Mesenchymal stem cell (in vitro differentiated cells and primary cell): Measurements from ENCODE around the gene SYT17.

Experiments
- DNase-seq: peaks from one replicate; pipeline ENCODE4 v3.0.0-alpha.2; 2013
- H2AFZ ChIP-seq: one replicate; pipeline ENCODE4 v1.6.1; 2013; ENCODE audit warnings: low read depth, mild to moderate bottlenecking, control low read depth, inconsistent platforms, low read length, moderate library complexity
- H2AK5ac ChIP-seq: 2 replicates; pipeline ENCODE4 v1.6.1; 2013; ENCODE audit warnings: low read length, moderate library complexity, mild to moderate bottlenecking, inconsistent platforms; ENCODE audit not compliant: severe bottlenecking
- H2BK120ac ChIP-seq: one replicate; pipeline ENCODE4 v1.6.1; 2013; ENCODE audit warnings: low read depth, mild to moderate bottlenecking, inconsistent platforms, low read length, moderate library complexity
- H2BK12ac ChIP-seq, 2 experiments: one replicate each; pipeline ENCODE4 v1.6.1; 2013; ENCODE audit warnings: inconsistent platforms in 2 of 2, low read length in 2 of 2, mild to moderate bottlenecking in 2 of 2, moderate library complexity in 2 of 2, control low read depth in 1 of 2
- H2BK15ac ChIP-seq: one replicate; pipeline ENCODE4 v1.6.1; 2013; ENCODE audit warnings: mild to moderate bottlenecking, low read depth, inconsistent platforms; ENCODE audit not compliant: poor library complexity, severe bottlenecking
- H2BK5ac ChIP-seq: 2 replicates; pipeline ENCODE4 v1.6.1; 2013; ENCODE audit warnings: low read depth, mild to moderate bottlenecking, low read length, control low read depth, inconsistent platforms; ENCODE audit not compliant: poor library complexity, severe bottlenecking
- H3K14ac ChIP-seq, 2 experiments: one replicate each; pipeline ENCODE4 v1.6.1; 2013; ENCODE audit warnings: inconsistent platforms in 2 of 2, low read length in 2 of 2, control low read depth in 1 of 2, mild to moderate bottlenecking in 1 of 2, moderate library complexity in 1 of 2
- H3K18ac ChIP-seq, 2 experiments: one replicate each; pipeline ENCODE4 v1.6.1; 2013; ENCODE audit warnings: inconsistent platforms in 2 of 2, low read length in 2 of 2, control low read depth in 1 of 2, low read depth in 1 of 2, mild to moderate bottlenecking in 1 of 2
- H3K23ac ChIP-seq, 2 experiments: one replicate each; pipeline ENCODE4 v1.6.1; 2013; ENCODE audit warnings: inconsistent platforms in 2 of 2, low read length in 2 of 2, mild to moderate bottlenecking in 2 of 2, moderate library complexity in 2 of 2, control low read depth in 1 of 2
- H3K27ac ChIP-seq: 2 replicates; pipeline ENCODE4 v1.5.1; 2013; ENCODE audit warnings: mild to moderate bottlenecking, moderate library complexity, low read length, control low read depth, inconsistent platforms; ENCODE audit not compliant: poor library complexity, severe bottlenecking
- H3K27me3 ChIP-seq, 2 experiments: 2 replicates each; pipeline versions ENCODE4 v1.6.1 to v1.7.0; 2013; ENCODE audit warnings: low read length in 2 of 2, mild to moderate bottlenecking in 2 of 2, moderate library complexity in 2 of 2, control low read depth in 1 of 2, inconsistent platforms in 1 of 2; ENCODE audit not compliant: control insufficient read depth in 1 of 2, insufficient read depth in 1 of 2
- H3K36me3 ChIP-seq, 2 experiments: 2 replicates each; pipeline versions ENCODE4 v1.6.1 to v1.7.0; 2013; ENCODE audit warnings: low read length in 2 of 2, control low read depth in 1 of 2, inconsistent platforms in 1 of 2, low read depth in 1 of 2, mild to moderate bottlenecking in 1 of 2; ENCODE audit not compliant: insufficient read depth in 2 of 2, control insufficient read depth in 1 of 2
- H3K4ac ChIP-seq, 2 experiments: one replicate each; pipeline ENCODE4 v1.6.1; 2013; ENCODE audit warnings: inconsistent platforms in 2 of 2, low read length in 2 of 2, mild to moderate bottlenecking in 2 of 2, moderate library complexity in 2 of 2, control low read depth in 1 of 2, low read depth in 1 of 2
- H3K4me1 ChIP-seq: 2 replicates; pipeline ENCODE4 v1.6.1; 2013; ENCODE audit warnings: low read depth, low read length, control low read depth; ENCODE audit not compliant: control insufficient read depth, insufficient read depth
- H3K4me2 ChIP-seq: 2 replicates; pipeline ENCODE4 v1.6.1; 2013; ENCODE audit warnings: low read length, mild to moderate bottlenecking, inconsistent platforms; ENCODE audit not compliant: poor library complexity, severe bottlenecking
- H3K4me3 ChIP-seq, 2 experiments: 2 replicates each; pipeline versions ENCODE4 v1.5.1 to v1.7.0; 2013; ENCODE audit warnings: low read length in 2 of 2, mild to moderate bottlenecking in 2 of 2, control low read depth in 1 of 2, low read depth in 1 of 2; ENCODE audit not compliant: insufficient read depth in 1 of 2
- H3K79me1 ChIP-seq: replicated peaks from 2 replicates; pipeline ENCODE4 v1.6.1; 2013; ENCODE audit warnings: mild to moderate bottlenecking, control low read depth, low read length, inconsistent platforms; ENCODE audit not compliant: poor library complexity, severe bottlenecking
- H3K9ac ChIP-seq: 2 replicates; pipeline ENCODE4 v1.7.0; 2013; ENCODE audit warnings: mild to moderate bottlenecking, low read length, moderate library complexity
- H3K9me3 ChIP-seq: 2 replicates; pipeline ENCODE4 v1.7.0; 2013; ENCODE audit warnings: mild to moderate bottlenecking, low read length; ENCODE audit not compliant: control insufficient read depth
- H4K8ac ChIP-seq: one replicate; pipeline ENCODE4 v1.6.1; 2013; ENCODE audit warnings: inconsistent platforms, mild to moderate bottlenecking, low read length, moderate library complexity
- H4K91ac ChIP-seq: one replicate; pipeline ENCODE4 v1.6.1; 2013; ENCODE audit warnings: mild to moderate bottlenecking, low read length, inconsistent platforms
- WGBS: methylation state at CpG from one replicate; pipeline ENCODE4 v1.1.7; 2013; ENCODE audit warnings: mixed read lengths; 5-methylcytosine and 5-hydroxymethylcytosine counted together

Gene SYT17

GRCh38 chr16:19292186-19292585 lies 124.1 kb downstream of the SYT17 start:
- H2AFZ ChIP-seq: no peak overlapping the region
- H3K23ac ChIP-seq: no peak overlapping the region
- no peaks in the 10 kb centered on the region for H3K79me1 ChIP-seq
- H2AK5ac ChIP-seq: no peak overlapping the region
- H3K4ac ChIP-seq: no peak overlapping the region
- no peak overlapping the region for H2BK15ac ChIP-seq
- no peak for DNase-seq
- H3K4me2 ChIP-seq: no peak overlapping the region
- H2BK12ac ChIP-seq: no peak overlapping the region
- H3K18ac ChIP-seq: no peak overlapping the region
- no peak overlapping the region for H3K14ac ChIP-seq
- no peak overlapping the region for H2BK120ac ChIP-seq
- H3K36me3 ChIP-seq: no peaks in the 10 kb centered on the region
- no peak overlapping the region for H2BK5ac ChIP-seq
- H3K9ac ChIP-seq: no peak overlapping the region
- 70% methylated on average over 5 of the region's 5 CpGs for WGBS
- H4K91ac ChIP-seq: no peak overlapping the region
- no peaks in the 10 kb centered on the region for H3K9me3 ChIP-seq
- H3K27me3 ChIP-seq: peaks cover 0 to 45% of the 10 kb centered on the region in 2 experiments
- H4K8ac ChIP-seq: no peak overlapping the region
- no peak overlapping the region for H3K27ac ChIP-seq
- H3K4me1 ChIP-seq: peaks cover 1% of the 10 kb centered on the region
- H3K4me3 ChIP-seq: no peak overlapping the region

GRCh38 chr16:19294156-19294649 lies 126.2 kb downstream of the SYT17 start:
- H2AFZ ChIP-seq: no peak overlapping the region

GRCh38 chr16:19295393-19295792 lies 127.4 kb downstream of the SYT17 start:
- Histone ChIP-seq H2BK5ac (no peak overlapping the region), H3K9ac (no peak overlapping the region), H2AK5ac (no peak overlapping the region), H3K4me3 (no peak overlapping the region), H3K36me3 (no peaks in the 10 kb centered on the region), H2BK120ac (no peak overlapping the region), H3K79me1 (no peaks in the 10 kb centered on the region), H3K27me3 (peaks cover 0 to 32% of the 10 kb centered on the region in 2 experiments), H3K18ac (no peak overlapping the region), H3K9me3 (no peaks in the 10 kb centered on the region), H4K8ac (no peak overlapping the region), H3K4me1 (no peaks in the 10 kb centered on the region), H3K4ac (no peak overlapping the region), H3K4me2 (no peak overlapping the region), H3K14ac (no peak overlapping the region), H4K91ac (no peak overlapping the region), H3K23ac (no peak overlapping the region), H2AFZ (no peak overlapping the region), H2BK12ac (no peak overlapping the region), H2BK15ac (no peak overlapping the region), H3K27ac (no peak overlapping the region)
- no peak for DNase-seq
- 100% methylated on average over 1 of the region's 2 CpGs for WGBS

More at GRCh38 chr16:19294156-19294649, 126.2 kb downstream of the SYT17 start:
- H4K8ac ChIP-seq: no peak overlapping the region
- H3K18ac ChIP-seq: no peak overlapping the region
- H3K36me3 ChIP-seq: no peaks in the 10 kb centered on the region
- no peaks in the 10 kb centered on the region for H3K79me1 ChIP-seq
- no peak overlapping the region for H2BK5ac ChIP-seq
- no peak overlapping the region for H4K91ac ChIP-seq
- no peak overlapping the region for H3K4me3 ChIP-seq
- no peak overlapping the region for H2AK5ac ChIP-seq
- H3K9me3 ChIP-seq: no peaks in the 10 kb centered on the region
- H3K27me3 ChIP-seq: peaks cover 0 to 40% of the 10 kb centered on the region in 2 experiments
- H3K4ac ChIP-seq: no peak overlapping the region
- no peak overlapping the region for H3K27ac ChIP-seq
- no peak for DNase-seq
- H2BK120ac ChIP-seq: no peak overlapping the region
- H3K9ac ChIP-seq: no peak overlapping the region
- no peak overlapping the region for H3K4me2 ChIP-seq
- no peak overlapping the region for H2BK12ac ChIP-seq
- peaks cover 1% of the 10 kb centered on the region for H3K4me1 ChIP-seq
- no peak overlapping the region for H2BK15ac ChIP-seq
- H3K23ac ChIP-seq: no peak overlapping the region
- 70% methylated on average over 5 of the region's 5 CpGs for WGBS
- no peak overlapping the region for H3K14ac ChIP-seq

GRCh38 chr16:19297454-19297853 lies 129.4 kb downstream of the SYT17 start:
- Histone ChIP-seq H3K27me3 (peaks cover 5 to 25% of the 10 kb centered on the region in 2 experiments), H3K27ac (no peak overlapping the region), H3K4ac (no peak overlapping the region), H4K8ac (no peak overlapping the region), H3K4me3 (no peak overlapping the region), H3K4me2 (no peak overlapping the region), H4K91ac (no peak overlapping the region), H3K9ac (no peak overlapping the region), H2AFZ (no peak overlapping the region), H2AK5ac (no peak overlapping the region), H3K9me3 (no peaks in the 10 kb centered on the region), H2BK120ac (no peak overlapping the region), H3K4me1 (no peaks in the 10 kb centered on the region), H3K18ac (no peak overlapping the region), H3K23ac (no peak overlapping the region), H2BK5ac (no peak overlapping the region), H3K36me3 (no peaks in the 10 kb centered on the region), H3K14ac (no peak overlapping the region), H2BK12ac (no peak overlapping the region), H3K79me1 (no peaks in the 10 kb centered on the region), H2BK15ac (no peak overlapping the region)
- no CpG with 5 or more reads among the region's 1 CpG for WGBS
- DNase-seq: no peak
